Left colon (tissue), 2 donors: ENCODE results near the gene SGPP2. TPM values are rescaled to one million over a fixed set of nuclear protein-coding genes. Genes with fewer than 3 reads are reported as not detected.
A peak's percentile ranks its signal among the peaks of the same experiment; 100 is the strongest.

ENCODE experiments used
- ATAC-seq: fragments of 200-7000 bp; cut with Tn5 transposase; one replicate; pipeline ENCODE4 v1.9.1; 2020; ENCODE audit warnings: mild to moderate bottlenecking, moderate library complexity
- DNase-seq, 2 donors: peaks; one replicate each; pipeline ENCODE4 v3.0.0-alpha.2; 2020
- intact Hi-C, 2 donors: fragments of 100-400 bp; cut with DNase I in 1 of 2; cut with micrococcal nuclease in 1 of 2; formaldehyde crosslinking; loops; one replicate each; pipeline versions ENCODE4 v1.11.2 to v1.14.0; 2022; cut with DNase I, micrococcal nuclease
- total RNA-seq, 2 donors: library from RNA; stranded (reverse); fragmentation: NEBNext Ultra II Directional; extraction: Animal tissue kit (Norgen Biotek cat#: 25700); gene quantifications; one replicate each; pipeline ENCODE4 v1.2.1, GENCODE V29; 2021
- donor health status: DM: no; HTN: no; CAD: no.
- donor health status: DM: yes; HTN: yes; CAD: no.

Gene SGPP2
- total RNA-seq, 2 donors from 2014 or later: 74.9 to 75.9 TPM

DNA sequence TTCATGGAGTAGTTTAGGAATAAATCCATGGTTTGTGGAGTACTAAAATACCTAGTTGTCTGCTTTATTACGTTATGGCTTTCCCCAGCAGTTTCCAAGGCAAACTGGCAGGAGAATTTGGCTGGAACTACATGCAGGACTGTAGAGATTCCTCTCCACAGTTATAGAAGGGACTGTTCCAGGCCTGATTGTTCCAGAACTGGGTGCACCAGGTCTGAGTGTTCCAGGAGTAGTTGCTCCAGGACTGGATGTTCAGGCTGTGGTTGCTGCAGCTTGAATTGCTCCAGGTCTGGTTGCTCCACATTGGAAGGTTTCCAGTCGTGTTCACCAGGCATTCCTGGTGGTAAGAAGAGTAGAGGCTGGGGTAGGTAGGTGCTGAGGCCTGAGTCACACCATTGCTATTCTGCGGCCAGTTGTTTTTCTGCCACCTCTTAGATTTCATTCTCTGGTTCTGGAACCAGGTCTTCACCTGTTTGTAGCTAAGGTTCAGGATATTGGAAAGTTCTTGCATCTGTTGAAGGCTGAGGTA, 28.1 kb downstream of the SGPP2 start:
- intact Hi-C loops: no loop called here
- ATAC-seq: no peak

DNA sequence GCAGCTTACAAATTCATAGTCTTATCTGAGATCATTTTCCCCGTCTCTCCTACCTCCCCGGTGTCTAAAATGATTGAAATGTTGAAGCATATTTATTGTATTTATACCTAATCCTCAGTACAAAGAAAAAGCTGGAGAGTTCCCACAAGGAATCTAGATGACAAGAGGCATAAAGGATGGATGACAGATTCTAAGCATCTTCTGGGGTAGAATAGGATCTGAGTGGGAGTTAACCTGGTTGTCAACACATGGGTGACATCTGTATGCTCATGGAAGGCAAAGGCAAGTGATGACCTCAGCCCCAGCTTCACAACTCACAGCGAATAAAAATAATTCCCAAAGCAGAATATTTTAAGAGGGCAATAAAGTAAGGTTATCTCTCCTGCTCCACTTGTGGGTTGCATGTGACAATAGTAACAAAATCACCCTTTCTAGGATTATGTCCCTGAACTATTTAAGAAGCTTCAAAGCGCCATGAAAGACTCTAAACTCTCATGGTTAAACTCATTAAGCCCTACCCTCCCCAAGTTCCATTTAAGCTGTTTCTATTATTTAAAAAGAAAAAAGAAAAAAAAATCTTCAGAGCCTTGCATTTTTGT, 32.2 kb downstream of the SGPP2 start:
- ATAC-seq: no peak
- intact Hi-C loops: no loop called here
- no peak for DNase-seq

More for the DNA sequence above, 28.1 kb downstream of the SGPP2 start:
- no peak for DNase-seq

- no peak for ATAC-seq
- intact Hi-C loops: no loop called here
- DNase-seq: no peak
Measured at GRCh38 chr2:222459983-222460382, 35.6 kb downstream of the SGPP2 start.

DNA sequence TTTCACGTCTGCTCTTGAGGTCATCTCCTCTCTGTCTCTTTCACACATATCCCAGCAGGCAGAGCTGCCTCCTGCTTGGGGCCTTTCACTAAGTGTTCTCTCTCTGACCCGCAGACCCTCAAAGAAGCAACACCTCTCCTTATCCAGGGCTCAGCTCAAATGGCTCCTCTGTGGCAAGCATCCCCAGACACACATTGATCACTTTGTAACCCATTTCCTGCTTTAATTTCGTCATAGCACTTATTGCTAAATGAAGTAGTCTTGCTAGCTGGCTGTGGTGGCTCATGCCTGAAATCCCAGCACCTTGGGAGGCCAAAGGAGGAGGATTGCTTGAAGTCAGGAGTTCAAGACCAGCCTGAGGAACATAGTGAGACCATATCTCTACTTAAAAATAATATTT, 41.4 kb downstream of the SGPP2 start:
- ATAC-seq: no peak
- intact Hi-C loops: no loop called here
- no peak for DNase-seq

DNA sequence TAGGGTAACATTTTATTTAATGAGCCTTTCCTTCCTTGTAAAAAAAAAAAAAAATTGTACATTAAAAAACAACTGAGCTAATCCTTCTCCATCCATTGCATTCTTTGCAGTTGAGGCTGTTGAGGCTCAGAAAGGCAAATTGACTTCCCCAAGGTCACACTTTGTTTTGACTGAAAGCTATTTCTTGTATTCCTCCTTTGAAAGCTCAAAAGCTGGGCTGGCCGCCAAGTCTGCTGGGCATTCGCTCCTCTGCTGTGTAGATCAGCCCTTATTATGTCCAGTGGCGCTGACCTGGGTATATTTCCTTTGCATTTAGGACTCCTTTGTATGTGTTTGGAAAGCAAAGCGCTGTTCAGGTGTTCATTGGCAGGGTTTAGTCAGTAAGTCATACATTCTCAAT, 44.0 kb downstream of the SGPP2 start:
- ATAC-seq (no peak), DNase-seq (peak in 1 of 2 donors; percentile 16)
- intact Hi-C loops: no loop called here

GRCh38 chr2:222470802-222471468, 46.6 kb downstream of the SGPP2 start:
- DNase-seq: no peak
- no peak for ATAC-seq
- intact Hi-C loops: no loop called here

DNA sequence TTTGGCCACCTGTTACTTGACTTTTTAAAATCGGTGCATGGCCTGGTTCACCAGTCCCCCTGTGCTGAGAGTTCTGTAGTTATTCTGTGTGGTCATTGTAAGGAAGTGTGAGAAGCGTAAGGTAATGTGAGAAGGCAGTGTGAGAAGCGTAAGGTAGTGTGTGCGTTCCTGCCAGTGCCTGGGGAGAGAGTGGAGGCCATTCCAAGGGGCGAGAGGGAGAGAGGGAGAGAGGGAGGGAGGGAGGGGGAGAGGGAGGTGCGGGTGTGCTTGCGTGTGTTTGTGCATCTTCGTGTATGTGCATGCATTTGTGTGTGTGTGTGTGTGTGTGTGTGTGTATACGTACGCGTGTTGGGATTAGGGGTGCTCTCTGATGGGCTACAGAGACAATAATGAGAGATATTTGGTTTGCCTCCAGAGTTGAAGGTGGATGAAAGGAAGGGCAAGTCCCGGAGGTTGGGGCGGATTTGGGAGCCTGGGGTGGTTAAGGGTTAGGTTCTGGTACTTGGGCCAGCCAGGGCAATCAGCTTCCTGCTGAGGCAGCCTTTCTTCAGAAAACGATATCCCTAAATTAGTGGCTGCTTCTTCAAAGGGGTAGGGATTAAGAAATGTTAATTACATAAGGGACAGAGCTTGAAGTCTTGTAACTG, 53.7 kb downstream of the SGPP2 start:
- intact Hi-C loops: no loop called here
- DNase-seq: no peak
- ATAC-seq: no peak

DNA sequence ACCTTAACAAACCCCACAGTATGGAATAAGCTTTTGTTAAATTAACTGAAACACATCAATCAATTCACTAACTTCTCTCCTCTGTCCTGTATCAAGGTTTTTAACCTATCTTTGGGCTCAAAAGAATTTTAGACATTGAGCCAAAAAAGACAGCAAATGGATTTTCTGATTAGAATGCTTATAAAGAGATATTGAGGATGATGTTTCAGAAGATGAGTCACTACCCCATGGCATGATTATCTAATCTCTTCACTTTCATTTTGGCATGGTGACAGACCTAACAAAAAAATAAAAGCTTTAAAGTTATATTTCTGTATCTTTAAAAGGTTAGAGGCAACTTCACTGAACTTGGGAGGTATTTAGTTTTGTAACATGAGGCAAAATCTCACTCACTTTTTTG, 55.5 kb downstream of the SGPP2 start:
- intact Hi-C loops: no loop called here
- DNase-seq (no peak), ATAC-seq (no peak)

DNA sequence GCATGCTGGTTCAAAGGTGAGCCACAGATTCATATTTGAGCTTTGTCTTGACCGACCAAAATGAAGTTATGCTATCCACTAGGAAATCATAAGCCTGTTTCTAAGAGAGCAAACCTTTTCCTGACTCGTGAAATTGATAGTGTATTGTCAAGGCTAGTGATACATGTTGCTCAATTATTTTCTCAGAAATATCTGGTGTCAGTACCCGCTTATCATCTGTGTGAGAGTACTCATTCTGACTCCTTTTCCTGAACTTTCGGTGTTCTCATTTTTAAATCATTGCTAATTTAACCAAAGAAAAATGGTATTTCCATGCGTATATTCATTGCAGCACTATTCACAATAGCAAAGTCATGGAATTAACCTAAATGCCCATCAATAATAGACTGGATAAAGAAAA, 56.2 kb downstream of the SGPP2 start:
- intact Hi-C loops: no loop called here
- no peak for ATAC-seq
- DNase-seq: no peak

DNA sequence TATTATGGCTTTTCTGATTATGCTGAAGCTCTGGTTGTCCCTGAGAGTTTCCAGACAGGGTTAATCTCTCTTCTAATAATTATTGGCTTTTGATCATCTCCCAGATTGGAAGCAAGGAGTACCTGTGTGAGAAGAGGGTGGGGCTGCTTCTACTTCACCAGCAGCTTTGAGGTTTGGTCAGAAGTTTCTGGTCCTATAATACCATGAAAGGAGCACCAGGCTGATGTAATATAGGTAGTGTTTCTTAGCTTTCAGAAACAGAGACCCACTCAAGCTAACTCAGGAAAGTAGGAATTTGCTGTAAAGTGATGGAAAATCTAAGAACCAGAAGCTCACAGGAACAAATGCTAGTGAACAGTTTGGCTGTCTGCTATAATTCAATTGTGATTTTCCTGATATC, 57.6 kb downstream of the SGPP2 start:
- DNase-seq: no peak
- no peak for ATAC-seq
- intact Hi-C loops: no loop called here

- peak; percentile 60 for ATAC-seq
- intact Hi-C loops: no loop called here
- DNase-seq: peak; percentile 30 to 60
Measured at GRCh38 chr2:222483513-222484039, 59.2 kb downstream of the SGPP2 start.

- intact Hi-C loops: no loop called here
- DNase-seq (no peak), ATAC-seq (peak; percentile 45)
Measured at GRCh38 chr2:222485367-222486211, 61.2 kb downstream of the SGPP2 start.

GRCh38 chr2:222490131-222490530, 65.8 kb downstream of the SGPP2 start:
- DNase-seq (no peak), ATAC-seq (no peak)
- intact Hi-C loops: no loop called here

- DNase-seq (peak in 1 of 2 donors; percentile 32), ATAC-seq (peak; percentile 95)
- intact Hi-C loops: no loop called here
Measured at GRCh38 chr2:222492683-222493082, 68.3 kb downstream of the SGPP2 start.

DNA sequence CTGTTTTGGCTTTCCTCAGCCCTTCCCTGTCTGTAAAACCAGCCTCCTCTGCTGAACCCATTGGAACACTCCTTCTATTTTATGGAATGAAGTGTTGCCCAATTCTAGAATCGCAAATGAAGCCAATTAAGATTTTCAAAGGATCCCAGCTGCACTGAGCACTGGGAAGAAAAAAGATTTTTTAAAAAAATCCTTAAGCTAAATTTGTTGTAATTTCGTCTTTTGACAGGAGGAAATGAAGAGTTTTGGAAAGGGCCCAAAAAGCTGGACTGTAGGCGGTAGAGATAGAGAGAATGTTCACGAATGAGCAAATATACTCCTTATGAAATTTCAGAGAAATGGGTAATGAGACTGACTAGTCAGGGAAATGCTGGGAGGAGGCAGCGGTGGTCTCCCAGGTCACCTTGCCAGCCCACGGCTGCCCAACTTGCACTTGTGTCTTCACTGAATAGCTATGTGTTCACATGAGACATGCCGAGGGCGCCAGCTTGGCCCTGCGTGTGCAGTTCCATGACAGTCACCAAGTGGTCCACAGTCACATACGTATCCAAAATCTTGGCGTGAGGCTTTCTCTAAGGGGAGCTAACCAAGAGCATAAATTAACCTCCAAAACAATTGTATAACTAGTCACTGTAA, 69.9 kb downstream of the SGPP2 start:
- intact Hi-C loops: no loop called here
- DNase-seq: no peak
- no peak for ATAC-seq

GRCh38 chr2:222495388-222495787, 71.0 kb downstream of the SGPP2 start:
- ATAC-seq: no peak
- DNase-seq: no peak
- intact Hi-C loops: no loop called here

GRCh38 chr2:222499226-222499625, 74.9 kb downstream of the SGPP2 start:
- ATAC-seq: no peak
- intact Hi-C loops: no loop called here
- no peak for DNase-seq

GRCh38 chr2:222504191-222504590, 79.8 kb downstream of the SGPP2 start:
- intact Hi-C loops: no loop called here
- ATAC-seq (no peak), DNase-seq (no peak)

DNA sequence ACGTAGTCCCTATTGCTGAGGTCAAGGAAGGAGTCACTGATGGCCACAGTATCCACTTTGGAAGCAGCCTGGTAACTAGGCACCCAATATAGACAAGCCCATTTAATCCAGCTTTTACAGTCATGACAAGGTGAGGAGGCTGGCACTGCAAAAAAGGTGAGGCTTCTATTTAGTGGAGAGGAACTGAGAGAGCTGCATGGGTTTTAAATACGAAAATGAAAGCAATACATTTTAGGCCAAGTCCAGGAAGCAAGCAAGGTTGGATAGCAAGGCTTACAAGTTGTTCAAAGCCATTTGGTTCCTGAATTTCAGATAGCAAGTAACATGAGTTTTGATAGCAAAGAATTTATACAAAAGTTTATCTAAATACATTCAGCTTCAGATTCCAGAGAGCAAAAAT, 80.4 kb downstream of the SGPP2 start:
- no peak for DNase-seq
- ATAC-seq: peak; percentile 36
- intact Hi-C loops: no loop called here
